Medulla oblongata (tissue), 1 donor: ENCODE data around the gene THOC2.
"Not testable (repeated sequence)": the region's sequence is repeated elsewhere in the genome, so short reads cannot be mapped to it uniquely, and the experiment has no call there.

Experiments
- DNase-seq: peaks from one replicate; pipeline ENCODE4 v3.0.0-alpha.2; 2015; ENCODE audit errors: extremely low spot score

Gene THOC2

DNA sequence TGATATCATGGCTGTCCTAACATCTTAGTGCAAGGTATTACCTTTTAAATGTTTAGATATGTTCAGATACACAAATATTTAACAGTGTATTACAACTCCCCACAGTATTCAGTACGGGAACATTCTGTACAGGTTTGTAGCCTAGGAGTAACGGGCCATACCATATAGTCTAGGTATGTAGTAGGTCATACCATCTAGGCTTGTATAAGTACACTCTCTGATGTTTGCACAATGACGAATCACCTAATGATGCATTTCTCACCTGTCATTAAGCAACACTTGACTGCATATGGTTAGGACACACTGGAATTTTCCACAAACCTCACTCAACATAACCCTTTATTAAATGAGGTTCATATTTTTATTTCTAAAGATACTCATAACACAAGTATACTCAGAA, 67.7 kb downstream of the THOC2 start:
- no peak for DNase-seq

- not testable (repeated sequence) for DNase-seq
Observed at GRCh38 chrX:123664467-123665167, 68.2 kb downstream of the THOC2 start.

GRCh38 chrX:123663720-123664119, 69.1 kb downstream of the THOC2 start:
- not testable (repeated sequence) for DNase-seq

- DNase-seq, result not testable (repeated sequence)
Observed at GRCh38 chrX:123656507-123656906, 76.3 kb downstream of the THOC2 start.

GRCh38 chrX:123648811-123649181, 84.1 kb downstream of the THOC2 start:
- DNase-seq, result not testable (repeated sequence)

GRCh38 chrX:123648028-123648810, 84.6 kb downstream of the THOC2 start:
- peak; percentile 1 for DNase-seq

GRCh38 chrX:123647244-123647643, 85.6 kb downstream of the THOC2 start:
- DNase-seq, result no peak

DNA sequence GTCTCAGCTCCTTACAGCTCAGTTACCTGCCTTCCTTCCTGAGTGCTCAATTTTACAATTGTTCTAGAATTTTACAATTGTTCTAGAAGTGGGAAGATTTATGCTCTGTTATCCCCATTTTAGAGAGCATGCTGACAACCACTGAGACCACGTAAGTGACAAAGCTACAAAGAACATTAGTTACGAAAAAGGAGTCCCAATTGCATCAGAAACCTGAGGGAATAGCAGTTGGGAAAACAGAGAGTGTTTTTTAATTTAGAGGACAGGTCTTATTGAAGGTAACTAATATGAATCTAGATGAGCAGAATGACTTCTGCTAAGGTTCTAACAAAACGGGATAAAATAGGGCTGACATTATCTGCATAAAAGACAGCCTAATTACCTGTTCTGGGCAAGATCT, 103.3 kb downstream of the THOC2 start:
- DNase-seq, result no peak

- DNase-seq, result no peak
Observed at GRCh38 chrX:123626962-123627361, 105.9 kb downstream of the THOC2 start.

DNA sequence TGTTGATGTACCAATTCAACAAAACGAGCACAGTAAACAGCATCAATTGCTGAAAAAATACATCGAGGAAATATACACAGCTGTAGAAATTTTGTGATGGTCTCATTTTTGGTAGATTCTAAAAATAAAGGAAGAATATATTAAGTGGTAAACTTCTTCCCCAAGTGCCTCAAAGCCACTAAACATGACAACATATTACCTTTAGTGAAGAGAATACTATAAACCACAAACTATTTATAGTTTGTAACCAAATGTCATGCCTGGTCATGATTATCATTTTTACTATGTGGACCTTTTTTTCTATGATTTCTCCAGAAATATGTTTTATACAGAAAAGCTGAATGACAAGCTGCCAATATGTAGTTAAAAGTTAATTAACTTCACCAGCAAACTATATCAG, 106.9 kb downstream of the THOC2 start:
- DNase-seq, result no peak

DNA sequence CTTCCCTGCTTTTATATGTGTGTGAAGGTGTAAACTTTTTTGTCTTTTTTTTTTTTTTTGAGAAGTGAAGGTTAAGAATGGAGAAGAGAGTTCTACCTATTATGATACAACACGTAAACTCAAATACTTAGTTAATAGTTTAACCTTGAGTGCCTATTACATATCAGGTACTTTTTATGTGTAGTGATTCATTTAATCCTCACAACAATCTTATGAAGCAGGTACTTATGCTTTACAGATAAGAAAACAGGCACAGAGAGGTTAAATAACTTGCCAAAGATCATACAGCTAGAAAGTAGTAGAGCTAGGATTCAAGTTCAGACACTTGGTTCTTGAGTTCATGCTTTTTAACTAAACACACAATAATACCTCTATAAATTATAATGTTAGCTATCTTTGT, 107.4 kb downstream of the THOC2 start:
- DNase-seq, result no peak

- no peak for DNase-seq
Observed at GRCh38 chrX:123617007-123617406, 115.8 kb downstream of the THOC2 start.

- no peak for DNase-seq
Observed at GRCh38 chrX:123610915-123611314, 121.9 kb downstream of the THOC2 start.

DNA sequence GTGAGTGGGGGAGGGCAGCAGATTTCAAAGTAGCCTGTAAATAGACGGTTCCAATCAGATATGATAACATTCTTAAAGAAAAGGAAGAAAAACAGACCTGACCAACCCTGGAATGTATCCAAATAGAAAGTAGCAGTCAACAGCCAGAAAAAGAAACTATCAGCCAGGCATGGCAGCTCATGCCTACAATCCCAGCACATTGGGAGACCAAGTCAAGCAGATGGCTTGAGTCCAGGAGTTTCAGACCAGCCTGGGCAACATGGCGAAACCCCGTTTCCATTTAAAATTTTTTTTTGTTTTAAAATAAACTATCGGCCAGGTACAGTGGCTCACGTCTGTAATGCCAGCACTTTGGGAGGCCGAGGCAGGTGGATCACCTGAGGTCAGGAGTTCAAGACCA, 125.0 kb downstream of the THOC2 start:
- no peak for DNase-seq

GRCh38 chrX:123607270-123607669, 125.6 kb downstream of the THOC2 start:
- DNase-seq, result no peak

DNA sequence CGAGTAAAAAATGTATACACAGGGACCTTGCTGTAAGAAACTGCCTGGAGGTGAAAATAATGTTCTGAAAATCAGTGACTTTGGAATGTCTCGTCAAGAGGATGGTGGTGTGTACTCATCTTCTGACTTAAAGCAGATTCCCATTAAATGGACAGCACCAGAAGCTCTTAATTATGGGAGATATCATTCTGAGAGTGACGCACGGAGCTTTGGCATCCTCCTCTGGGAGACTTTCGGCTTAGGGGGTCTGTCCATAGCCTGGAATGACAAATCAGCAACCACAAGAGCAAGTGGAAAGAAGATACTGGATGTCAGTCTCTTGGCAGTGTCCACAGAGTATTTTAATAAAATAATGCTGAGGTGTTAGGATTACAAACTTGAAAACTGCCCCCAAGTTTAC, 129.4 kb downstream of the THOC2 start:
- no peak for DNase-seq

DNA sequence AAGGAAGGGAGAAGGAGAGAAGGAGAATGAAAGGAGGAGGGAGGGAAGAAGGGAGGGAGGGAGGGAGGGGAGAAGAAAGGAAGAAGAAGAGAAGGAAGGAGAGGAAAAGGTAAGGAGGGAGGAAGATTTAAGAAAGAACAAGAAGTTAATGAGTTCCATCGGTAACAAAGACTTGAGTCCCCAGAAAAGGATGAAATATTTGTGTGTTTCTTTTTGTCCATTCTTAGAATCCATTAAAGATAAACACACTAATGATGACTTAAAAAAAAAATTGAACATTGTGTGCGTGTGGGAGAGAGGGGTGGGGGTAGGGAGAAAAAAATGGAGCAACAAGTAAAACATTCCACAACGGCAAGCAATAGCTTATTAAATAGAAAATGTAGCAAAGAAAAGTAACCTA, 131.4 kb downstream of the THOC2 start:
- DNase-seq, result no peak

DNA sequence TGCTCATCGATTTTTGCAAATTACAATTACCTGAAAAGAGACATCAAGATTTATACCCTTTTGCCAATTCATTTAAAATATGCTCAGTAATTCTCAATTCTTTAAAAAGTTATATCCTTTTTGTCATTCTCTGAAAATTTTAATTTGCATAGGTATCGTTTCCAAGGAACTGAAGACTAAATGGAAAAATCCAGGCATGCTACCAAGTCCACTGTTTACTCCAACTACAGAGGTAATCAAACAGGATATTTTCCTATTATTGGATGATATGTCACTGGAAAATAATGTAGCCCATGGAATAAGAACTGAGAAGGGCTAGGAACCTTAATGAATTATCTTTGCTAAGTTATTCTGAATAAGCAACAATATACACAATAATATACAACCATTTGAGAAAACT, 132.7 kb downstream of the THOC2 start:
- no peak for DNase-seq

DNA sequence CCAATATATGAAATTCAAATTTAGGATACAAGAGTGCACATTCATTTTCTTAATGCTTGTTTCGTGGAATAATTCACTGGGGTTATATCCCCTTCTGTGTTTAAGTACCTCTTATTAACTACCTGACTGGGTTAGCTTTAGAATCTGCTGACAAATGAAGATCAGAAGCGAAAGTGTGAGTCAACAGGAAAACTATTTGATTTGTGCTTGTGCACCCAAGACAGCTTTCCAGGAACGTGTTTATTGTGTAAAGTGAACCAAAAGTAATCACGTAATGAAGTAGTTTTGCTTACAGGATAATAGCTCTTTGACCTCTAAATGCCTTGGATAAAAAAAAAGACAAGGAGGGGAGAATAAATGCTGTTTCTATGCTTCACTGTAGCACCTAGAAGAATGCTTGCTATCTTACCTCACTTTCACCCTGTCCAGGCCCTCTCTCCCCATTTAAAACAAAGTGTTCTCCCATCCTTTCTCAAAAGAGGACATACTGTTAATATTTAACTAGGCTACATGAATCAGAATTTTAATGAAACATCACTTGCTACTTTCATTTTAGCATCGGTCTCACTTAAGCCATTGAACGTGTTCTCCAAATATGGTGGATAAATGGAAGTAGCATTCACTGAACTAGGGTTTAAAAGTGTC, 141.9 kb downstream of the THOC2 start:
- DNase-seq, result no peak

DNA sequence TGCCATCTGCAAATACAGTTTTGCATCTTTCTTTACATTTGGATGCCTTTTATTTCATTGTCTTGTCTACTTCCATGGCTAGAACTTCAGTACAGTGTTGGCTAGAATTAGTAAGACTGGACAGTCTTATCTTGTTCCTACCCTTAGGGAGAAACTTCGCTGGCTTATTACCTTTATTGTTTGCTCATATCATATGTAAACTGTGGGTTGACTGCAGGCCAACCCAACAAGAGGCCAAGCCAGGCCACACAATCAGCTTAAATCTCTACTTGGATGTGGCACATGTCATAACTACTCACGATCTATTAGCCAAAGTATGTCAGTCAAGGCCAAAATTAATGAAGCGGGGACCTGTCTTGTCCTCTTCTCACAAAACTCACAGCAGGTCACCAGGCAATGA, 144.1 kb downstream of the THOC2 start:
- no peak for DNase-seq

DNA sequence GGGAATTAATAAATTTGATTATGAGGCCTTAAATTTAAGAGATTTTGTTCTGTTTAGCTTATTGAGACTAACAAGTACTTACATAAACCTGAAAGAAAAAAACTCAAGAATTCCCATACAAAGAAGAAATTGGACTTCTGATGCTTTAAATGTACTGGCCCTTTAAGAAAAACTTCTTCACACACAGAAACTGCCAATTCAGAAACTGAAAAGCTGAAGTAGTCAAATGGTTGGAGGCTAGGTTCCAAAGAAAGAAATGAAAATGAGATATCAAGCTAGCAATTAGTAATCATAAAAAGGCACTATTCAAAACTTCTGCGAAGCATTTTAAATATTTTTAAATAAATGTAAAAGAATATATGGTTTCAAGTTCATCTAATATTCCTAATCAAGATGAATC, 151.3 kb downstream of the THOC2 start:
- DNase-seq, result no peak

DNA sequence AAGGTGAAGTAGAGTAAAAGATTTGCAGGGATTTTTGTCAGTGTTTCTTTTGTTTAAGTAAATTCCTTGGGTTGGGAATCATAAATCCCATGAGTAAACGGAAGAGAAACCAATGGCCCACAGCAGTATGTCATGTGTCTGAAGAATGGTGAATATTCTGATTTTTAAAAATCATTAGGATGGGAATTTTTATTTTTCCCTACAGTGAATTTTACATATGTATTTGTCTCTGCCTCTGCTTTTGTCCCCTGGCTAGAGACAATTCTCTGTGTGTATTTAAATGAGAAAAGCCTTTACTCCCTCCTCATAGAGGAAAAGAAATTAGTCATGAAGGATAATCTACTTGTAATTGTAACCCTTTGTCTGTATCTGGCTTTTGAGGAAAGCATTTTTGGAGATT, 152.1 kb downstream of the THOC2 start:
- DNase-seq, result no peak

- DNase-seq, result not testable (repeated sequence)
Observed at GRCh38 chrX:123574027-123574426, 158.8 kb downstream of the THOC2 start.
